NCI-H128 (cell line): ENCODE results near the gene CCL7.

Source experiments
- DNase-seq: peaks from one replicate; lab custom pipeline; 2025; ENCODE audit not compliant: unreplicated experiment; lab: John Stamatoyannopoulos, UW

CCL7 gene

DNA sequence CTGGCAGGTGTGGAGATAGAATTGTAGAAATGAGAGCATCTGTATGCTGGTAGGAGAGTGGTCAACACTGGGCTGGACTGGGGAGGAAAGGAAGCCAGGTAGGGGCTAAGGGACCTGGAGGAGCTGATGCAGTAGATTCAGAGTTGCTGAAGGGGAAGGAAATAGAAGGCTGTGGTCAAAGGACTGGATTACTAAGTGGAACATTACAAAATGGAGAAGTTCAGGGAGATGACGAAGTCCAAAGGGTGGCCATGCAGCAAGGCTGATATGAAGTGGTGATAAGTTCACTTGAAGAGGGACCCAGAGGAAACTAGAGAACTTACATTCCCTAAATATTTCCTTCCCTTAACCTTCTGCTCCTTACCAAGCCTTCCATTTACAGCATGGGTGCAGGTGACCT, 23.6 kb upstream of the CCL7 start:
- no peak for DNase-seq

DNA sequence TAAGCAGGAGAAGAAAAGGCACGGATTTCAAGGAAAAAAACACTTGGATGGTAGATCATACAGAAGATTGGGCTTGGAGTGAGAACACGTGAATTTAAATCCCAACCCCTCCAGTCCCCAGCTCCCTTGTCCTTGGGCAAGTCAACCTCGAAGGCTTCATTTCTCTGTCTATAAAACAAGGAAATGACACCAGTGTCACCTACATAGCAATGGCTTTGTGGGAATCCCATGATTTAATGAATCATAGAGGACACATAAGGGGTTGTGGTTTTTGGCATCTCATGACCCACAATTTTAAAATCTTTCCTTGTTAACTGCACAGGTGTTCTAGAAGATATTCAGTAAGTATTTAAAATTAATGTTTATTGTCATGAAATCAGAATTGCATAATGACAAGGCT, 23.1 kb upstream of the CCL7 start:
- DNase-seq, result no peak

DNA sequence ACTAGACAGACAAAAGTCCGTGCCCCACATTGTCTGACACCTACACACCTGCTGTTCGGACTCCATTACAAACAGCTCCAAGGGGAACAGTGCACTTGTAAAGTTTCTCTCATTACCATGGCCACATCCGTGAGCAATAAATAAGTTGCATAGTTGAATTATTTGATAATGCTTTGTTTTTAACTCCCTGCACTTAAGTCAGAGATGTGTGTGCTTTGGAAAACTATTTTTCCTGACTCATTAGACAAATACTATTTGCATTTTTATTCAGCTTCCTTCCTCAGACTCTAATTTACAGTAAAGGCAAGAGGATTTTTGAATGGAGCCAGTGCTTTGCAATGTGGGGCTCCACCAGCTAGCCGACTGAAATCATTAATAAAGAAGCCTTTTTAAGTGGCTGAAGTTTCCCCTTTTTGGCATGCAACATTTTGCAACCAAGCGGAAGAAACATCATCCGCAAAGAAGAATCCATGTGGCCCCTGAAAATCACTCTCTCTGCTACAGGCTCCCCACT, 21.5 kb upstream of the CCL7 start:
- DNase-seq, result no peak

DNA sequence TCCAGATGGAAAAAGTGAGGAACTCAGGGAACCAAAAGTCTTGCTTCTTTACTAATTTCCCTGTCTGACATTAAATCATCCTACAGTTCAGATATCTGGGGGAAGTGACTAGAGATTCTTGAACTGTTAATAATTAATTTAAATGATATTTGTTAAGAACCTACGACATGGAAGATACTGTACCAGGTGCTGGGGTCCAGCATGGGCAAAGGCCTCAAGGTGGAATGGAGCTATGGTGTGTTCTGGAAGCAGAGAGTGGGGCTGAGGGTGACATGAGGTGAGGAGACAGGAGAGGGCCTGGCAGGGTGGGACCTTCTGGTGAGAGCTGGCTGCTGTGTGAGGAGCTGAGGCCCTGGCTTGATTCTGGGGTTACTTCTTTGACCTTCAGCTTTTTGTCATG, 21.0 kb upstream of the CCL7 start:
- DNase-seq, result no peak

DNA sequence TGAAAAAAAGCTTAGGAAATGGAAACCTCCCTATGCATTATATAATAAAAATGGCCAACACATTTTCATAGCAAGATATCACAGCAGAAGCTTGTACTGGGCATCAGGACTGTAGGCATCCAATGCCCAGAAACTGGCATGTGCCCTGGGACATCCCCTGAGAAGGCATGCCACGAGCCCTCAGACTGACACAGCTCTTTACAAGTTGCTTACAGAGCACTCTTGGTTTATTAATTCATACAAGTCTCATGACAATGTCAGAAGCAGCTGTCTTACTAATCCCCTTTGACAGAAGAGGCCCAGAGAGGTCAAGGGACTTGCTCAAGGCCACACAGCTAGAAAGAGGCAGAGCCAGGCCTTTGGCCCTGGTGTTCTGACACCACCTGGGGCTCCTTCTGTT, 20.5 kb upstream of the CCL7 start:
- DNase-seq, result no peak

DNA sequence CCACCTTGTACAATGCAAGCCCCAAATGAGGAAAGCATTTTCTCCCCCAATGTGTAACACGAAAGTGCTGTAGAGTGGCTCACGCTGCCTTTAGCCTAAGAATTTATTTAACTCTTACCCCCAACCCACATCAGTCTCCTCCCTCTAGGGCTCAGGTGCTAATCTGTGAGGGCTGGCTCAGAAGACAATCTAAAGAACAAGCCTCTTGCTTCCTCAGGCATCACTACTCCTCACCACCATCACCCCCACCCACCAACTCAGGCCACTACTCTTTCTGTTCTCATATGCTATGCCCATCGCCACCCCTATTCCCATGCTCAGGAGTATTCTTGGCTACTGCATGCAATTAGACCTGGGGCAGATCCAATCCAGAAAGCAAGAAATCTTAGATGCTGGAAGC, 18.8 kb upstream of the CCL7 start:
- DNase-seq, result no peak

DNA sequence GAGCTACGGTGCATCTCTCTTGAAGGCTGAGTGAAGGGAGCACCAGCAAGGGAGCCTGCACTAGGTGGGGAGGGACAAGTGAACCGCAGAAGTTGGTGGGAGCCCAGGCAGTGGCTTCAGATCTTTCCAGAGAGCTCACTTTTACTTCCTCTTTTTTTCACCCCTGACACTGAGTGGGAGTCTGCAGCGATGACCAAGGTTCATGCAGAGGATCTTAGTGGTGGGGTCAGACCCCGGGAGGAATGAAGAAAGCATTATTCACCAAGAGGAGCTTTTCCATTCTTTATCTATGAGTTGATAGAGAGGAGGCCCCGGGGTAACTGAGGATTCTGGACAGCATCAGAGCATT, 18.0 kb upstream of the CCL7 start:
- DNase-seq, result no peak

DNA sequence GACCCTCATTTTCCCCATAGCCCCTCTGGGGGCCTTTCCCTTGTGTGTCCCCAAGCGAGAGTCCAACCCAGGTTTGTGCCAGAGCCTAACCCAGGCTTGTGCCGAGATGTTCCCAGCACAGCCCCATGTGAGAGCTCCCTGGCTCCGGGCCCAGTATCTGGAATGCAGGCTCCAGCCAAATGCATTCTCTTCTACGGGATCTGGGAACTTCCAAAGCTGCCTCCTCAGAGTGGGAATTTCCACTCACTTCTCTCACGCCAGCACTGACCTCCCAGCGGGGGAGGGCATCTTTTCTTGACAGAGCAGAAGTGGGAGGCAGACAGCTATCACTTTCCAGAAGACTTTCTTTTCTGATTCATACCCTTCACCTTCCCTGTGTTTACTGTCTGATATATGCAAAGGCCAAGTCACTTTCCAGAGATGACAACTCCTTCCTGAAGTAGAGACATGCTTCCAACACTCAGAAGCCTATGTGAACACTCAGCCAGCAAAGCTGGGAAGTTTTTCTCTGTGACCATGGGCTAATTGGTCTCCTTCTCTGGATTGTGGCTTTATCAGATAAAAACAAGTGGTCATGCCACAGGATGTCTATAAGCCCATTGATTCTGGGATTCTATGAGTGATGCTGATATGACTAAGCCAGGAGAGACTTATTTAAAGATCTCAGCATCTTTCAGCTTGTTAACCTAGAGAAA, 17.4 kb upstream of the CCL7 start:
- no peak for DNase-seq

DNA sequence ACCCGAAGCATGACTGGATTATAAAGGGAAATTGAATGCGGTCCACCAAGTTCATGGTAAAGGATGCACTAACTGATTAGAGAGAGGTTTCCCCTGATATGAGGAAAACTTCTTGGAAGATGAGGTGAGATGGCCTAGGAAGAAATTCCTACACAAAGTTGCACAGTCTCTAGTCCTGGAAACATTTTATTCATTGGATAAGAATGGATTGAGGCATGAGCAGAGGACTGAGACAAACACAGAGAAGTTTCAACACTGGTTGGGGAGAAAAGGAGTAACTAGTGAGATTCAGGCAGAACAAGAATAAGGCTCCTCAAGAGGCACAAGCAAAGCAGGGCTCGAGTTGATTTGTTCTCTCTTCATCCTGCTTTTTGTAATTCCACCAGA, 16.9 kb upstream of the CCL7 start:
- no peak for DNase-seq

DNA sequence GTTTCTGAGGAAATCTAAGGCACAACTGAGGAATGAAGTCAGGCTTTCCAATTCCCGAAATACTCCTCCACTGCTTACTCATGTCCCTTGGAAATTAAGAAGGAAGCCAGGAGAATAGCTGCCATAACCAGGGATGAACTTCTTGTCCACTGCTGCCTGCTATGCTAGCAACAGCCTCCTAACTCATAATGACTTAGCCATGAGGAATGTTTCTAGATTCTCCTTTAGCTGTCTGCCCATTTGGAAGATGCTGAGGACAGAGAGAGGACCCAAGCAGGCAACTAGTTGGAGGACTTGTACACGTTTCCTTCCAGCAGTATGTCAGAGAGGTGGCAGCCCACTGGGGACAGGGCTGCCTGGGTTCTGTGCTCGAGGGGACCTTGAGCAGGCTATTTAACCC, 15.9 kb upstream of the CCL7 start:
- DNase-seq, result no peak

DNA sequence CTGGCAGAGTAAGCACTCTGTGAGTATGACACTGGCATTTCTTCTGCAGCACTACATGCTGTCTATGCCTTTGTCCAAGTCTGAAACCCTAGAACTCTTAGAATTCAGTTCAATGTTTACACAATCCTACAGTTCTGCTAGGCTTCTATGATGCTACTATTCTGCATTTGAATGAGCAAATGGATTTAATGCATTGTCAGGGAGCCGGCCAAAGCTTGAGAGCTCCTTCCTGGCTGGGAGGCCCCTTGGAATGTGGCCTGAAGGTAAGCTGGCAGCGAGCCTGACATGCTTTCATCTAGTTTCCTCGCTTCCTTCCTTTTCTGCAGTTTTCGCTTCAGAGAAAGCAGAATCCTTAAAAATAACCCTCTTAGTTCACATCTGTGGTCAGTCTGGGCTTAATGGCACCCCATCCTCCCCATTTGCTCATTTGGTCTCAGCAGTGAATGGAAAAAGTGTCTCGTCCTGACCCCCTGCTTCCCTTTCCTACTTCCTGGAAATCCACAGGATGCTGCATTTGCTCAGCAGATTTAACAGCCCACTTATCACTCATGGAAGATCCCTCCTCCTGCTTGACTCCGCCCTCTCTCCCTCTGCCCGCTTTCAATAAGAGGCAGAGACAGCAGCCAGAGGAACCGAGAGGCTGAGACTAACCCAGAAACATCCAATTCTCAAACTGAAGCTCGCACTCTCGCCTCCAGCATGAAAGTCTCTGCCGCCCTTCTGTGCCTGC, 15.2 kb upstream of the CCL7 start, which contains the start of gene CCL2:
Gene CCL2 (plus strand): TSS at position 635 of the 730 bp plus-strand sequence. CDS start 65 bp downstream, at position 700.
- DNase-seq, result no peak

DNA sequence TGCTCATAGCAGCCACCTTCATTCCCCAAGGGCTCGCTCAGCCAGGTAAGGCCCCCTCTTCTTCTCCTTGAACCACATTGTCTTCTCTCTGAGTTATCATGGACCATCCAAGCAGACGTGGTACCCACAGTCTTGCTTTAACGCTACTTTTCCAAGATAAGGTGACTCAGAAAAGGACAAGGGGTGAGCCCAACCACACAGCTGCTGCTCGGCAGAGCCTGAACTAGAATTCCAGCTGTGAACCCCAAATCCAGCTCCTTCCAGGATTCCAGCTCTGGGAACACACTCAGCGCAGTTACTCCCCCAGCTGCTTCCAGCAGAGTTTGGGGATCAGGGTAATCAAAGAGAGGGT, 14.7 kb upstream of the CCL7 start:
- no peak for DNase-seq

DNA sequence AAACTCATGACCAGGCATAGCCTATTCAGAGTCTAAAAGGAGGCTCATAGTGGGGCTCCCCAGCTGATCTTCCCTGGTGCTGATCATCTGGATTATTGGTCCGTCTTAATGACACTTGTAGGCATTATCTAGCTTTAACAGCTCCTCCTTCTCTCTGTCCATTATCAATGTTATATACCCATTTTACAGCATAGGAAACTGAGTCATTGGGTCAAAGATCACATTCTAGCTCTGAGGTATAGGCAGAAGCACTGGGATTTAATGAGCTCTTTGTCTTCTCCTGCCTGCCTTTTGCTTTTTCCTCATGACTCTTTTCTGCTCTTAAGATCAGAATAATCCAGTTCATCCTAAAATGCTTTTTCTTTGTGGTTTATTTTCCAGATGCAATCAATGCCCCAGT, 14.2 kb upstream of the CCL7 start:
- no peak for DNase-seq

DNA sequence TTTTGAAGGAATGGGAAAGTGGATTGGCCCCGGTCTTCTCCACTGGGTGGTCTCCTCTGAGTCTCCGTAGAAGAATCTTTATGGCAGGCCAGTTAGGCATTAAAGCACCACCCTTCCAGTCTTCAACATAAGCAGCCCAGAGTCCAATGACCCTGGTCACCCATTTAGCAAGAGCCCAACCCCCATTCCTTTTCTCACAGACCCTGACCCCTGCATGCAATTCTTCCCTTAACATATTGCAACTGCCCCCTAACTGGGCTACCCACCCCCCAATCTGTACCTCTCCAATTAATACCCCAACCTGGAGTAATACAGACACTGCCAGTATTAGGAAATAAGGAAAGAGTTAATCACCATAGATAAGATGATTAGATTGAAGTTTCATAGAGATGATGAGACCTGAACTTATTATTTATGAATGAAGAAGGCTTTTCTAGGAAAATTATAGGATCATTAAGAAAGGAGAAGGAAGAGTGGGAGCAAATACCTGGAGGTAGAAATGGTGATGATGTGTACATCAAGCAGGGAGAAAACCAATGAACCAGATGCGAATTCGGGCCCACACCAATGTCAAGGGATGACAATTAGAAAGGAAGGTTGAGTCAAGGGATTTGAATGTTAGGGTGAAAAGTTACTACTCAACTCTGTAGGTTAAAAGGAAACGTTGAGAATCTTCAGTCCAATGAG, 12.6 kb upstream of the CCL7 start:
- DNase-seq, result no peak

DNA sequence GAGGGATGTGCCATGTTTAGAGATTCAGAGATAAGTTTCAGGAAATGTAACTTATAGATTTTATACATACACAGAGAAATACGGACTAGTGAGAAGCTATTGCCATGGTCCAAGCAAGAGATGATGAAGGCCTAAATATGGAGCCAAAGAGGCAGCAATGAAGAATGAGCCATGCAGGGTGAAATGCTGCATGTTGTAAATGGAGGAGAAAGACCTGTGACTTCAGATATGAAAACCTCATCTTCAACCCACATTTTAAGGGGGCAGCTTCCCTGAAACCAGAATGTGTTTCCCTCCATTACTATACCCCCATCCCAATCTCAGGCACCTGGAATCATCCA, 12.1 kb upstream of the CCL7 start:
- no peak for DNase-seq

DNA sequence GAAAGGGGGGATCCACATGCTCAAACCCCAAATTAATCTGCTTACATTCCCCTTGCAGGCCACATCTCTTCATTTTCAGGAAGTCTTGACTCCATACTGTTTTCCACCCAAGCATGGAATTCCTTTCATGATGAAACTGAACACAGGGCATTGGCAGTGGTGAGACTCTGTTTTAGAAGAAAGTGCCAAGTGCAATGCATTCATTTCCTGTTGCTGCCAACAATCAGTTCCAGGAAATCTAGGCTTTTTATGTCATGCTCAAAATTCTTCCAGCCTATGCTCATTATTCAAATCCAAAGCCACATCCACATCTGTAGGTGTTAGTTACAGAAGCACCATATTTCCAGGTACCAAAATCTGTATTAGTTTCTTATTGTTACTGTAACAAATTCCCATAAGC, 10.9 kb upstream of the CCL7 start:
- no peak for DNase-seq

DNA sequence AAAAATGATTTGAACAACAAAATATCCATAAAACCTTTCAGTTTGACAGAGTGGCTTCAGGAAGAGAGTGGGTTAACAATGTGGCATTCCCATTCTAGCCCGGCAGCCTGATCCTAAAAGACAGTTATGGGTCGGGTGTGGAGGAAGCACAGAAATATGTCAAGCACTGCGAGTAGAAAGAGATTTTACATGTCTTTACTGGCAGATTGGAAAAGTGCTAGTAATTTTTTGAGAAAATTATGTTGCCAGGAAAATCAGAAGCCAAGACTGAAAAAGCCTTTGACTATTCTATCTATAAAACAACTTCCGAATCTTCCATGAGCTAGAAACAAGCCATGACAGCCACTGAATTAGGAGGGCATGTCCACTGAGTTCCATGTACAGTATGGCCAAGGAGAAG, 9.2 kb upstream of the CCL7 start:
- no peak for DNase-seq

DNA sequence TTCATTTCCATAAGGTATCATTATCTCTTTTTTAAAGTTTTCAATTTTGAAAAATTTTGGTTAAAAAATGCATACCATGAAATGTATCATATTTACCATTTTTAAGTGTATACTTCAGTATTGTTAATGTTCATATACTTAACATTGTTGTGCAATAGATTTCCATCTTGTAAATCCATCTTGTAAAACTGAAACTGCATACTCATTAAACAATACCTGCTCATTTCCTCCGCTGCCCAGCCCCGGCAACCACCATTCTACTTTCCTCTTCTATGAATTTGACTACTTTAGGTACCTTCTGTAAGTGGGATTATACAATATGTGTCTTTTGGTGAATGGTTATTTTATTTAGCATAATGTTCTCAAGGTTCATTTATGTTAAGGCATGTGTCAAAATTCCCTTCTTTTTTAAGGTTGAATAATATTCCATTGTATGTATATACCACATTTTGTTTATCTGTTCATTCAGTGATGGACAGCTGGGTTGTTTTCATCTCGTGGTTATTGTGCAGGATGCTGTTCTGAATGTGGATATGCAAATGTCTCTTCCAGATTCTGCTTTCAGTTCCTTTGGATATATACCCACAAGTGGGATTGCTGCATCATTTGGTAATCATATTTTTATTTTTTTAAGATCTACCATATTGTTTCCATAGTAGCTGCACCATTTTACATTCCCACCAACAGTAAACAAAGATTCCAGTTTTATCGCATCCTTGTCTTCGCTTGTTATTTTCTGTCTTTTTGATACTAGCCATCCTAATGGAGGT, 8.3 kb upstream of the CCL7 start:
- no peak for DNase-seq

DNA sequence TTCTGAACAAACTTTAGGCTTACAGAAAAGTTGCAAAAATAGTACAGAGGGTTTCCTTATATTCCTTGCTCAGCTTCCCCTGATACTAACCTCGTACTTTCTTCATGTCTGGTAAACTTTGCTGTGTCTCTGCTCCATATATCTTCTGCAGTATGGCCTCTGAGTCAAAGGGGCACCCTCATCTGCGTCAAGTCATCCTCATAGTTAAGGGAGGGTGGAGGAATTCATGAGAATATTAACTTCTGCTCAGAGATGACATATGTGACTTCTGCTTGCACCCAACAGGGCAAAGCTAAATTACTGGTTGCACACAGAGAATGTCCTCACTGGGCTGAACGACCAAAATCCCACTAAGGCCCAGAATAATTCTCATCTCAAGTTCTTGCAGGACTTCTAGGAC, 4.3 kb upstream of the CCL7 start:
- DNase-seq, result no peak

DNA sequence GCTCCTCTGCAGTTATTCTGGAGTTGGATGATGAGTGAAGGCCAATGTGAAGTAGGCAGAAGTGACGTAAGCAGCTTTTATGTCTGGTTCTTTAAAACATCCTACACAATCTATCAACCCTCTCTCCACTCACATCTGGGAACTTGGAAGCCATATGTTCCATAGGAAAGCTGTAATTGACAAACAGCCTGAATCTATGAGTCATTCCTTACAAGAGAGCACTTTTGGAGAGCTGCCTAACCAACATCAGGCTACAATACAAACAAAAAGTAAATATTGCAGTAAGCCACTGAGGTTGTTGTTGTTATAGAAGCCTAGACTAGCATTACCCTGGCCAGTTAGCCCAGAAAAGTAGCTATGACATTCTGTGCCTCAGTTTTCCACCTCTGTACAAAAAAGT, 5.9 kb downstream of the CCL7 start:
- no peak for DNase-seq

DNA sequence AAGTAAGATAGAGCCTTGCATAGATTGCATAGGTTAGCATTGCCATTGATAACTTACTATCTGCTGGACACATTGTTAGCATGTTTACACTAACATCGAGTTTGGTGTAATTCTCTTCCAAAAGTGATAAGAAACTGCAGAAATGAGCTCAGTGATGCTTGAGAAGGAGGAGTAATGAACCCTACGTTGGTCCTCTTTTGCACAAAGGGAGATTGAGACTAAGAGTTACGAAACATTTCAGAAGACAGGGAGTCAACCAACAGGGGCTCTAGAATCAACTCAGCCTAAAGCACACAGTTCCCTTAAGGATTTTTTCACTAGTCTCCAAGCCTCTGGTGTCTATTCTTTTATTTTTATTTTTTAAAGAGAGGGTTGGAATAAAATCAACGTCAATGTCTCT, 6.8 kb downstream of the CCL7 start:
- DNase-seq, result no peak

DNA sequence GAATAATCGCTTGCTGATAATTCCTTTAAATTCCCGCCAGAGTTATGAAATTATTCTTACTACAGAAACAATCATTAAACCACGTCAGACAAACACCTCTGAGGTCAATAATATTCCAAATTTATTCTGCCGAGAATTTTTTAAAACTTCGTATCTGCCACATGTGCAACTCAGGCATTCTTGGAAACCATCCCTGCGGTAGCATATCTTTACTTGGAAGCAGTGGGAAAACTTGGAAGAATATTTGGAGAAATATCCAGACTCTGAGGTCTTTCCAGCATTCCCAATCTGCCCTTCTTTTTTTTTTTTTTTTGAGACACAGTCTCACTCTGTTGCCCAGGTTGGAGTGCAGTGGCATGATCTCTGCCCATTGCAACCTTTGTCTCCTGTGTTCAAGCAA, 13.6 kb downstream of the CCL7 start:
- no peak for DNase-seq
